ENCODE results near the gene MAPKAPK2. TPM values are rescaled to one million over a fixed set of nuclear protein-coding genes. Genes with fewer than 3 reads are reported as not detected.

The MAPKAPK2 gene
- total RNA-seq, 1 donor from 2014 or later, result 62.4 TPM

- no peak for DNase-seq (ENCODE audit: extremely low spot score, unreplicated experiment)
- Mint-ChIP-seq H3K36me3 (ENCODE audit: unreplicated experiment) (no peaks in the 10 kb centered on the region), H3K27ac (ENCODE audit: unreplicated experiment) (peak overlapping the region; percentile 84), H3K4me1 (ENCODE audit: unreplicated experiment) (peaks cover 20% of the 10 kb centered on the region), H3K27me3 (ENCODE audit: unreplicated experiment) (no peaks in the 10 kb centered on the region), H3K4me3 (ENCODE audit: unreplicated experiment) (no peak overlapping the region), H3K9me3 (ENCODE audit: unreplicated experiment) (no peaks in the 10 kb centered on the region)
- TF ChIP-seq CTCF (IDR thresholded peaks at IDR 0.05), result no peak
Observed at GRCh38 chr1:206723462-206723804, 38.7 kb downstream of the MAPKAPK2 start.

GRCh38 chr1:206723805-206724472 lies 39.2 kb downstream of the MAPKAPK2 start:
- Mint-ChIP-seq H3K27me3 (ENCODE audit: unreplicated experiment) (no peaks in the 10 kb centered on the region), H3K27ac (ENCODE audit: unreplicated experiment) (peak overlapping the region; percentile 84), H3K4me1 (ENCODE audit: unreplicated experiment) (peaks cover 20% of the 10 kb centered on the region), H3K36me3 (ENCODE audit: unreplicated experiment) (no peaks in the 10 kb centered on the region), H3K9me3 (ENCODE audit: unreplicated experiment) (no peaks in the 10 kb centered on the region), H3K4me3 (ENCODE audit: unreplicated experiment) (no peak overlapping the region)
- DNase-seq (ENCODE audit: extremely low spot score, unreplicated experiment), result no peak
- no peak for TF ChIP-seq CTCF (IDR thresholded peaks at IDR 0.05)

- H3K27me3 Mint-ChIP-seq (ENCODE audit: unreplicated experiment), result no peaks in the 10 kb centered on the region
Observed at GRCh38 chr1:206725109-206725963, 40.6 kb downstream of the MAPKAPK2 start.

GRCh38 chr1:206727981-206728696 lies 43.4 kb downstream of the MAPKAPK2 start:
- Mint-ChIP-seq H3K9me3 (ENCODE audit: unreplicated experiment) (no peaks in the 10 kb centered on the region), H3K27me3 (ENCODE audit: unreplicated experiment) (no peaks in the 10 kb centered on the region), H3K27ac (ENCODE audit: unreplicated experiment) (no peak overlapping the region), H3K36me3 (ENCODE audit: unreplicated experiment) (peaks cover 7% of the 10 kb centered on the region), H3K4me3 (ENCODE audit: unreplicated experiment) (no peak overlapping the region), H3K4me1 (ENCODE audit: unreplicated experiment) (peaks cover 16% of the 10 kb centered on the region)
- no peak for TF ChIP-seq CTCF (IDR thresholded peaks at IDR 0.05)
- no peak for DNase-seq (ENCODE audit: extremely low spot score, unreplicated experiment)

More at GRCh38 chr1:206725109-206725963, 40.6 kb downstream of the MAPKAPK2 start:
- no peak overlapping the region for H3K4me3 Mint-ChIP-seq (ENCODE audit: unreplicated experiment)
- H3K4me1 Mint-ChIP-seq (ENCODE audit: unreplicated experiment), result peaks cover 20% of the 10 kb centered on the region
- TF ChIP-seq CTCF (IDR thresholded peaks at IDR 0.05), result peak; percentile 54
- no peaks in the 10 kb centered on the region for H3K36me3 Mint-ChIP-seq (ENCODE audit: unreplicated experiment)
- H3K9me3 Mint-ChIP-seq (ENCODE audit: unreplicated experiment), result no peaks in the 10 kb centered on the region
- no peak overlapping the region for H3K27ac Mint-ChIP-seq (ENCODE audit: unreplicated experiment)
- no peak for DNase-seq (ENCODE audit: extremely low spot score, unreplicated experiment)

- Mint-ChIP-seq H3K4me1 (ENCODE audit: unreplicated experiment) (peaks cover 13% of the 10 kb centered on the region), H3K36me3 (ENCODE audit: unreplicated experiment) (peaks cover 7% of the 10 kb centered on the region), H3K27me3 (ENCODE audit: unreplicated experiment) (no peaks in the 10 kb centered on the region), H3K4me3 (ENCODE audit: unreplicated experiment) (no peak overlapping the region), H3K27ac (ENCODE audit: unreplicated experiment) (no peak overlapping the region), H3K9me3 (ENCODE audit: unreplicated experiment) (no peaks in the 10 kb centered on the region)
- DNase-seq (ENCODE audit: extremely low spot score, unreplicated experiment), result no peak
- TF ChIP-seq CTCF (IDR thresholded peaks at IDR 0.05), result no peak
Observed at GRCh38 chr1:206728697-206728987, 43.9 kb downstream of the MAPKAPK2 start.
